HepG2 (cell line): ENCODE measurements around the gene SECTM1. TPM values are rescaled to one million over a fixed set of nuclear protein-coding genes. Genes with fewer than 3 reads are reported as not detected.

Experiments used
- ARNT2 ChIP-seq: sonication (generic); formaldehyde crosslinking; IDR thresholded peaks from 2 replicates; pipeline ENCODE4 v1.8.0; 2022; ENCODE audit warnings: mild to moderate bottlenecking, low read depth, missing genetic modification reagents, moderate library complexity
- ELF3 ChIP-seq: IDR thresholded peaks from 2 replicates; pipeline ENCODE4 v1.6.1; 2016; ENCODE audit warnings: missing genetic modification reagents, missing compliant biosample characterization
- GZF1 ChIP-seq: sonication (generic); formaldehyde crosslinking; IDR thresholded peaks from 2 replicates; pipeline ENCODE4 v1.5.1; 2020; ENCODE audit warnings: mild to moderate bottlenecking, missing genetic modification reagents
- MIER3 ChIP-seq: IDR thresholded peaks from 2 replicates; pipeline ENCODE4 v1.6.1; 2016; ENCODE audit warnings: missing compliant biosample characterization, borderline replicate concordance
- MLLT10 ChIP-seq: sonication (generic); formaldehyde crosslinking; IDR thresholded peaks from 2 replicates; pipeline ENCODE4 v1.4.0; 2020; ENCODE audit warnings: missing genetic modification reagents
- NCOR1 ChIP-seq: fragments of 200-600 bp; sonication (generic); IDR thresholded peaks from 2 replicates; pipeline ENCODE4 v1.7.0; 2017; ENCODE audit warnings: antibody characterized with exemption, low read length, borderline replicate concordance
- POLR2G ChIP-seq: fragments of 200-400 bp; formaldehyde crosslinking; IDR thresholded peaks from 2 replicates; pipeline ENCODE4 v1.6.1; 2018; ENCODE audit warnings: mild to moderate bottlenecking, low read depth, low read length, moderate library complexity
- RBAK ChIP-seq: sonication (generic); formaldehyde crosslinking; IDR thresholded peaks from 2 replicates; pipeline ENCODE4 v1.5.1; 2020; ENCODE audit warnings: mild to moderate bottlenecking, missing genetic modification reagents
- SP5 ChIP-seq: IDR thresholded peaks from 2 replicates; pipeline ENCODE4 v1.6.1; 2016; ENCODE audit warnings: low read depth, borderline replicate concordance
- ZIK1 ChIP-seq: sonication (generic); formaldehyde crosslinking; IDR thresholded peaks from 2 replicates; pipeline ENCODE4 v1.5.0; 2020; ENCODE audit warnings: mild to moderate bottlenecking, low read depth, missing genetic modification reagents, borderline replicate concordance
- ZNF329 ChIP-seq: sonication (generic); formaldehyde crosslinking; IDR thresholded peaks from 2 replicates; pipeline ENCODE4 v1.9.0; 2021; ENCODE audit warnings: low read depth, mild to moderate bottlenecking, missing genetic modification reagents
- ZNF496 ChIP-seq: sonication (generic); formaldehyde crosslinking; IDR thresholded peaks from 2 replicates; pipeline ENCODE4 v1.8.1; 2023; ENCODE audit warnings: mild to moderate bottlenecking, moderate library complexity, missing genetic modification reagents; ENCODE audit not compliant: insufficient replicate concordance
- ZNF577 ChIP-seq: sonication (generic); formaldehyde crosslinking; IDR thresholded peaks from 2 replicates; pipeline ENCODE4 v1.4.0; 2020; ENCODE audit warnings: mild to moderate bottlenecking, low read depth, missing genetic modification reagents, borderline replicate concordance
- ZNF598 ChIP-seq: sonication (generic); formaldehyde crosslinking; IDR thresholded peaks from 2 replicates; pipeline ENCODE4 v1.5.1; 2020; ENCODE audit warnings: mild to moderate bottlenecking, missing genetic modification reagents, borderline replicate concordance
- ZSCAN30 ChIP-seq: sonication (generic); formaldehyde crosslinking; IDR thresholded peaks from 2 replicates; pipeline ENCODE4 v1.5.0; 2020; ENCODE audit warnings: mild to moderate bottlenecking, missing genetic modification reagents
- polyA plus RNA-seq, 8 experiments: library from polyadenylated mRNA; depleted of rRNA in 3 of 8; stranded (reverse) in 7 of 8; unstranded in 1 of 8; fragments of >200 nt; fragmentation: Illumina TruSeq in 4 of 8; extraction: Trizol in 4 of 8; gene quantifications; 2 replicates each; pipeline versions ENCODE4 v1.2.1 to v1.2.3, GENCODE V29; 2011 to 2016; ENCODE audit warnings: low read depth in 4 of 8, missing spikeins in 1 of 8, mixed read lengths in 1 of 8; ENCODE audit not compliant: insufficient read depth in 1 of 8
- total RNA-seq, 5 experiments: library from RNA; depleted of rRNA; stranded (reverse); fragments of >200 nt; fragmentation: Illumina TruSeq; extraction: Trizol; gene quantifications; 2 replicates each; pipeline ENCODE4 v1.2.3, GENCODE V29; 2016; ENCODE audit warnings: low read depth in 1 of 5
- TF ChIP-seq, protein P1 (sequence below): sonication (generic); formaldehyde crosslinking; IDR thresholded peaks from 2 replicates; pipeline ENCODE4 v1.8.1; 2023; ENCODE audit warnings: mild to moderate bottlenecking, missing genetic modification reagents
- TF ChIP-seq, protein P2 (sequence below): sonication (generic); formaldehyde crosslinking; IDR thresholded peaks from 2 replicates; pipeline ENCODE4 v1.4.0; 2020; ENCODE audit warnings: missing genetic modification reagents
- TF ChIP-seq, protein P3 (sequence below): sonication (generic); formaldehyde crosslinking; IDR thresholded peaks from 2 replicates; pipeline ENCODE4 v1.4.0; 2020; ENCODE audit warnings: missing genetic modification reagents, borderline replicate concordance
- TF ChIP-seq, protein P4 (sequence below): sonication (generic); formaldehyde crosslinking; IDR thresholded peaks from 2 replicates; pipeline ENCODE4 v1.5.0; 2020; ENCODE audit warnings: missing genetic modification reagents
- TF ChIP-seq, protein P5 (sequence below): sonication (generic); formaldehyde crosslinking; conservative IDR thresholded peaks from 2 replicates; pipeline ENCODE4 v1.4.0; 2020; ENCODE audit warnings: missing genetic modification reagents

SECTM1 gene
- total and polyA plus RNA-seq, 2 of the 13 experiments (the other 11 are each of a cell fraction or from before 2014, with no cell fraction given): 3.5 to 5.3 TPM

DNA sequence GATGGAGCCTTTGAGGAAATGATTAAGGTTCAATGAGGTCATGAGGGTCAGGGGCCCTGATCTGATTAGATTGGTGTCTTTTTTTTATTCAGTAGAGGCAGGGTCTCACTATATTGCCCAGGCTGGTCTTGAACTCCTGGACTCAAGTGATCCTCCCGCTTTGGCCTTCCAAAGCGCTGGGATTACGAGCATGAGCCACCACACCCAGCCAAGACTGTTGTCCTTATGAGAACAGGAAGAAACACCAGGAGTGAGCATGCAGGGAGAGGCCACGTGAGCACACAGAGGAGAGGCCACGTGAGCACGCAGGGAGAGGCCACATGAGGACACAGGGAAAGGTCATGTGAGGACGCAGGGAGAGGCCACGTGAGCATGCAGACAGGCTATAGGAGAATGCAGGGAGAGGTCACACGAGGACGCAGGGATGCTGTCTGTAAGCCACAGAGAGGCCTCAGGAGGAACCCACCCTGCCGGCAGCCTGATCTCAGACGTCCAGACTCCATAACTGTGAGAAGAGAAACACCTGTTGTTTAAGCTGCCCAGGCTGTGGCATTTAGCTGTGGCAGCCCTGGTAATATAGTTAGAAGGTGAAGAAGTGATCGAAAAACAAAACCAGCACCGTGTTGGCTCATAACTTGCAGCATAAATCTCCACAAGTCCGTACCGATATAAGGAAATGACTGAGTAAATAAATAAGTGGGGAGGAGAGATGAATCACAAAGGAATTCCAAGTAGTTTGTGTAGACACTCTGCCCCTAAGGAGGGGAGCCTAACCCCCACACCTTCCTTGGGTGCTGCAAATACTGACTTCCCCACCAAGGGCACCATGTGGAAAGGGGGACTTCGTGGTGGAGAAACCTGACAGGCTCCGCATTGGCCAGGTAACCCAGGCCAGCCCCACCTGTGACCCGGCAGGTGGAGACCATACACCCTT lies 45.4 kb downstream of the SECTM1 start (continued):
- TF ChIP-seq, protein P1, sequence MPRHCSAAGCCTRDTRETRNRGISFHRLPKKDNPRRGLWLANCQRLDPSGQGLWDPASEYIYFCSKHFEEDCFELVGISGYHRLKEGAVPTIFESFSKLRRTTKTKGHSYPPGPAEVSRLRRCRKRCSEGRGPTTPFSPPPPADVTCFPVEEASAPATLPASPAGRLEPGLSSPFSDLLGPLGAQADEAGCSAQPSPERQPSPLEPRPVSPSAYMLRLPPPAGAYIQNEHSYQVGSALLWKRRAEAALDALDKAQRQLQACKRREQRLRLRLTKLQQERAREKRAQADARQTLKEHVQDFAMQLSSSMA (CRISPR knock-in tag): no peak
- TF ChIP-seq, protein P2, sequence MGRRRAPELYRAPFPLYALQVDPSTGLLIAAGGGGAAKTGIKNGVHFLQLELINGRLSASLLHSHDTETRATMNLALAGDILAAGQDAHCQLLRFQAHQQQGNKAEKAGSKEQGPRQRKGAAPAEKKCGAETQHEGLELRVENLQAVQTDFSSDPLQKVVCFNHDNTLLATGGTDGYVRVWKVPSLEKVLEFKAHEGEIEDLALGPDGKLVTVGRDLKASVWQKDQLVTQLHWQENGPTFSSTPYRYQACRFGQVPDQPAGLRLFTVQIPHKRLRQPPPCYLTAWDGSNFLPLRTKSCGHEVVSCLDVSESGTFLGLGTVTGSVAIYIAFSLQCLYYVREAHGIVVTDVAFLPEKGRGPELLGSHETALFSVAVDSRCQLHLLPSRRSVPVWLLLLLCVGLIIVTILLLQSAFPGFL (CRISPR knock-in tag): no peak
- TF ChIP-seq RBAK (CRISPR knock-in tag) (no peak; the same call in 1 of the 2 replicates), SP5 (peak; percentile 70; the same call in 1 of the 2 replicates), NCOR1 (peak; percentile 98), ARNT2 (CRISPR knock-in tag) (peak; percentile 91), POLR2G (peak; percentile 33; the same call in 1 of the 2 replicates), ELF3 (CRISPR knock-in tag) (peak; percentile 95), MLLT10 (CRISPR knock-in tag) (no peak), ZNF496 (no peak), ZNF577 (no peak), ZNF329 (CRISPR knock-in tag) (peak; percentile 84; the same call in 1 of the 2 replicates), GZF1 (CRISPR knock-in tag) (no peak), ZSCAN30 (CRISPR knock-in tag) (peak; percentile 94; the same call in 1 of the 2 replicates), MIER3 (CRISPR knock-in tag) (peak; percentile 99), ZIK1 (peak; percentile 85; the same call in 1 of the 2 replicates), ZNF598 (CRISPR knock-in tag) (peak; percentile 20; the same call in 1 of the 2 replicates)
- TF ChIP-seq, protein P3, sequence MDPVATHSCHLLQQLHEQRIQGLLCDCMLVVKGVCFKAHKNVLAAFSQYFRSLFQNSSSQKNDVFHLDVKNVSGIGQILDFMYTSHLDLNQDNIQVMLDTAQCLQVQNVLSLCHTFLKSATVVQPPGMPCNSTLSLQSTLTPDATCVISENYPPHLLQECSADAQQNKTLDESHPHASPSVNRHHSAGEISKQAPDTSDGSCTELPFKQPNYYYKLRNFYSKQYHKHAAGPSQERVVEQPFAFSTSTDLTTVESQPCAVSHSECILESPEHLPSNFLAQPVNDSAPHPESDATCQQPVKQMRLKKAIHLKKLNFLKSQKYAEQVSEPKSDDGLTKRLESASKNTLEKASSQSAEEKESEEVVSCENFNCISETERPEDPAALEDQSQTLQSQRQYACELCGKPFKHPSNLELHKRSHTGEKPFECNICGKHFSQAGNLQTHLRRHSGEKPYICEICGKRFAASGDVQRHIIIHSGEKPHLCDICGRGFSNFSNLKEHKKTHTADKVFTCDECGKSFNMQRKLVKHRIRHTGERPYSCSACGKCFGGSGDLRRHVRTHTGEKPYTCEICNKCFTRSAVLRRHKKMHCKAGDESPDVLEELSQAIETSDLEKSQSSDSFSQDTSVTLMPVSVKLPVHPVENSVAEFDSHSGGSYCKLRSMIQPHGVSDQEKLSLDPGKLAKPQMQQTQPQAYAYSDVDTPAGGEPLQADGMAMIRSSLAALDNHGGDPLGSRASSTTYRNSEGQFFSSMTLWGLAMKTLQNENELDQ (CRISPR knock-in tag): peak; percentile 27; the same call in 1 of the 2 replicates
- TF ChIP-seq, protein P4, sequence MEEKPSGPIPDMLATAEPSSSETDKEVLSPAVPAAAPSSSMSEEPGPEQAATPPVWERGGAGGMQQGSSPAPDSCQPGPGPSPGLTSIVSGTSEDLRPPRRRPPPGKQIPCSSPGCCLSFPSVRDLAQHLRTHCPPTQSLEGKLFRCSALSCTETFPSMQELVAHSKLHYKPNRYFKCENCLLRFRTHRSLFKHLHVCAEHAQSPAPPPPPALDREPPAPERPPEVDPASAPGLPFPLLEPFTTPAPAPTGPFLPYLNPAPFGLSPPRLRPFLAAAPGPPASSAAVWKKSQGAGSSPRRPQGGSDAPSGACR (CRISPR knock-in tag): peak; percentile 93
- TF ChIP-seq, protein P5, sequence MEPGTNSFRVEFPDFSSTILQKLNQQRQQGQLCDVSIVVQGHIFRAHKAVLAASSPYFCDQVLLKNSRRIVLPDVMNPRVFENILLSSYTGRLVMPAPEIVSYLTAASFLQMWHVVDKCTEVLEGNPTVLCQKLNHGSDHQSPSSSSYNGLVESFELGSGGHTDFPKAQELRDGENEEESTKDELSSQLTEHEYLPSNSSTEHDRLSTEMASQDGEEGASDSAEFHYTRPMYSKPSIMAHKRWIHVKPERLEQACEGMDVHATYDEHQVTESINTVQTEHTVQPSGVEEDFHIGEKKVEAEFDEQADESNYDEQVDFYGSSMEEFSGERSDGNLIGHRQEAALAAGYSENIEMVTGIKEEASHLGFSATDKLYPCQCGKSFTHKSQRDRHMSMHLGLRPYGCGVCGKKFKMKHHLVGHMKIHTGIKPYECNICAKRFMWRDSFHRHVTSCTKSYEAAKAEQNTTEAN (CRISPR knock-in tag): 0 out of 2 replicates have a peak, but pooled peaks have one; percentile 57
